ENCODE measurements around the gene FAM136A. TPM values are rescaled to one million over a fixed set of nuclear protein-coding genes. Genes with fewer than 3 reads are reported as not detected.

Gene FAM136A
- total RNA-seq, 4 donors from 2014 or later, result 26.9 to 51.1 (median 39.9) TPM

- no peak for TF ChIP-seq CTCF (IDR thresholded peaks at IDR 0.05)
- no peak for TF ChIP-seq POLR2A (IDR thresholded peaks at IDR 0.05)
- Histone ChIP-seq H3K27me3 (peaks cover 0 to 24% (median 0%) of the 10 kb centered on the region in 4 donors), H3K4me1 (peaks cover 0 to 24% (median 0%) of the 10 kb centered on the region in 3 donors), H3K27ac (no peak overlapping the region), H3K4me3 (no peak overlapping the region), H3K36me3 (no peaks in the 10 kb centered on the region), H3K9me3 (no peaks in the 10 kb centered on the region)
- no peak for DNase-seq
- intact Hi-C loops (cut with DNase I), result loop anchor here (10.0 kb wide), 2 partner anchors 273 to 303 kb away; no protein-coding TSS in a partner anchor
Observed at GRCh38 chr2:70341477-70341765, 39.6 kb upstream of the FAM136A start.

DNA sequence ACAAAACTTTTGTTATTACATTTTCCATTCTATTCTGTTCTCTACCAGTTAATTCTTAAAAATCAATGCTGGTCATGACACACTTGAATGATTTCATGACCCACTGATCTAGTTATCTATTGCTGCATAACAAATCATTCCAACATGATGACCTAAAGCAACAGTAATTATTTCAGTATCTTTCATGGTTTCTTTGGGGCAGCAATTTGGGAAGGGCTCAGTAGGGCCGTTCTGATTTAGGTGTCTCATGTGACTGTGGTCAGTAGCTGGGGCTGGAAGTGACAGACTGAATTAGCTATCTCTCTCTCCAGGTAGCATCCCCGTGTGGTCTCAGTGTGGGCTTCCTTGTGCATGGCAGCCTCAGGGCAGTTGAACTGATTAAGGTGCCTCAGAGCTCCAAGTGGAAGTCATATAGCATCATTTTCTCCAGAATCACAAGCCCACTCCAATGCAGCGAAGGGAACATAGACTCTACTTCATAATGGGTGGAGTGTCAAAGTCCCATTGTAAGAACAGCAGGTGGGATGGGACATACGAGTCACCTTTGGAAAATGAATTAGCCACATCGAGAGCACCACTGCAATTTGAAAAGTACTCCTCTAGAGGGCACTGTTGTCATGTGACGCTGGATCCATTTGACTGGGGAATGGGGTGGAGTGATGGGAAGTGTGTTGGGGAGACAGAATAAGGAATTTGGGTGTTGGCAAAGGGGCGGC is 39.1 kb upstream of the FAM136A start:
- H3K4me3 ChIP-seq, result no peak overlapping the region
- 2 to 10% methylated on average over 5 to 6 of the region's 7 CpGs for WGBS, 2 donors
- peaks cover 0 to 19% (median 0%) of the 10 kb centered on the region in 4 donors for H3K27me3 ChIP-seq
- no peak overlapping the region for H3K27ac ChIP-seq
- TF ChIP-seq CTCF (IDR thresholded peaks at IDR 0.05), result peak in 5 of 6 experiments; percentile 72 to 90 (median 78)
- TF ChIP-seq POLR2A (IDR thresholded peaks at IDR 0.05), result no peak
- H3K36me3 ChIP-seq, result no peaks in the 10 kb centered on the region
- no peak for DNase-seq
- H3K4me1 ChIP-seq, result peaks cover 0 to 24% (median 0%) of the 10 kb centered on the region in 3 donors
- intact Hi-C loops (cut with DNase I), result loop anchor here (10.0 kb wide), 2 partner anchors 274 to 304 kb away; no protein-coding TSS in a partner anchor
- H3K9me3 ChIP-seq, result no peaks in the 10 kb centered on the region

DNA sequence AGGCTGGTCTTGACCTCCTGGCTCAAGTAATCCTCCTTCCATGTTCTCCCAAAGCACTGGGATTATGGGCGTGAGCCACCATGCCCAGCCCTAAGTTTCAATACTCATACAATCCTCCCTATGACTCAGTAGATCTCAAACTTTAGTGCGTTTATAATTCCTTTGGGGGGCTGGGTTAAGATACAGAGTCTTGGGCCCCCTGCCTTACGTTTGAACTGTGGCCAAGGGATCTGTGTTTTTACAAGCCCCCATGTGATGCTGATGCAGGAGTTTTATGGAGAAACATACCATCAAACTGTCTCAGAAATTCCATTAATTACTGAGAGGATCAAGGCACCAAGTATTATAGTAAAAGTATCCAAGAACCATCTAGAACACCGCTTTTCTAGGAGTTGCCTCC is 38.2 kb upstream of the FAM136A start:
- no peak for DNase-seq
- TF ChIP-seq CTCF (IDR thresholded peaks at IDR 0.05), result no peak
- TF ChIP-seq POLR2A (IDR thresholded peaks at IDR 0.05), result no peak
- intact Hi-C loops (cut with DNase I), result loop anchor here (10.0 kb wide), 2 partner anchors 275 to 305 kb away; no protein-coding TSS in a partner anchor
- H3K4me3 ChIP-seq, result no peak overlapping the region
- H3K27me3 ChIP-seq, result peaks cover 0 to 12% (median 0%) of the 10 kb centered on the region in 4 donors
- H3K36me3 ChIP-seq, result no peaks in the 10 kb centered on the region
- no peaks in the 10 kb centered on the region for H3K9me3 ChIP-seq
- no peak overlapping the region for H3K27ac ChIP-seq
- peaks cover 0 to 24% (median 0%) of the 10 kb centered on the region in 3 donors for H3K4me1 ChIP-seq
- 42 to 65% methylated on average over 4 of the region's 4 CpGs for WGBS, 2 donors

- Histone ChIP-seq H3K27me3 (peaks cover 0 to 4% (median 0%) of the 10 kb centered on the region in 4 donors), H3K4me1 (peaks cover 0 to 10% (median 0%) of the 10 kb centered on the region in 3 donors), H3K27ac (no peak overlapping the region), H3K9me3 (no peaks in the 10 kb centered on the region), H3K4me3 (no peak overlapping the region), H3K36me3 (no peaks in the 10 kb centered on the region)
- DNase-seq, result no peak
- TF ChIP-seq POLR2A (IDR thresholded peaks at IDR 0.05) (no peak), CTCF (IDR thresholded peaks at IDR 0.05) (no peak)
- intact Hi-C loops (cut with DNase I), result no loop called here
- 82 to 83% methylated on average over 4 of the region's 4 CpGs for WGBS, 2 donors
Observed at GRCh38 chr2:70336552-70336951, 34.7 kb upstream of the FAM136A start.

DNA sequence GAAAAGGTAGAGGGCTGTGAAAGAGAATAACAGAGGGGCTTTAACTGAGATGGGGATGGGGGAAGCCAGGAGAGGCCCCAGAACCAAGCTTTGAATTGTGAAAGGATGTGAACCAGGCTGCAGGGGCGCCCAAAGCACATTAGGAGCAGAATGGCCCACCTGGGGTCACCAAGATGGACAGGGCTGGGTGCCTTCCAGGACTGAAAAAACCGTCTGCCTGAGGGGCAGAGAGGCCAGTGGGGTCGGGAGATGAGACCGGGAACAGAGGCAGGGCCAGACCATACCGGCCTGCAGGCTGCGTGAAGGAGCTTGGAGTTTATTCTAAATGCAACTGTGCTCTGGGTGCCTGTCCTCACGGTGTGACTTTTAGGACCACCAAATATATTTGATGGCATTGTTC is 29.1 kb upstream of the FAM136A start:
- Histone ChIP-seq H3K4me1 (peaks cover 3 to 21% (median 5%) of the 10 kb centered on the region in 3 donors), H3K27me3 (no peaks in the 10 kb centered on the region), H3K36me3 (no peaks in the 10 kb centered on the region), H3K27ac (no peak overlapping the region), H3K4me3 (no peak overlapping the region), H3K9me3 (no peaks in the 10 kb centered on the region)
- intact Hi-C loops (cut with DNase I), result no loop called here
- DNase-seq, result no peak
- WGBS, 2 donors, result 81 to 86% methylated on average over 5 to 7 of the region's 7 CpGs
- no peak for TF ChIP-seq CTCF (IDR thresholded peaks at IDR 0.05)
- TF ChIP-seq POLR2A (IDR thresholded peaks at IDR 0.05), result no peak
